HAP-1 (cell line): ENCODE results near the gene CTBP2.
A peak's percentile ranks its signal among the peaks of the same experiment; 100 is the strongest.

Experiments used
- DNase-seq, 2 experiments: peaks; one replicate each; pipeline ENCODE4 v3.0.0-alpha.2; 2016 to 2020; ENCODE audit warnings: low spot score in 2 of 2
- H3K27me3 ChIP-seq: fragments of 250-450 bp; sonication (Bioruptor Pico); 2 replicates; pipeline ENCODE4 v1.5.1; 2020; ENCODE audit warnings: low read depth, mild to moderate bottlenecking, moderate library complexity
- H3K36me3 ChIP-seq: fragments of 250-450 bp; sonication (Bioruptor Pico); replicated peaks from 2 replicates; pipeline ENCODE4 v1.5.1; 2020; ENCODE audit warnings: mild to moderate bottlenecking
- H3K4me1 ChIP-seq: fragments of 250-450 bp; sonication (Bioruptor Pico); 2 replicates; pipeline ENCODE4 v1.5.1; 2020; ENCODE audit warnings: mild to moderate bottlenecking
- H3K4me3 ChIP-seq: fragments of 250-450 bp; sonication (Bioruptor Pico); 2 replicates; pipeline ENCODE4 v1.5.1; 2020; ENCODE audit warnings: mild to moderate bottlenecking, moderate library complexity
- H3K9me3 ChIP-seq: fragments of 250-450 bp; sonication (Bioruptor Pico); 2 replicates; pipeline ENCODE4 v1.5.1; 2020; ENCODE audit warnings: mild to moderate bottlenecking, moderate library complexity
- in situ Hi-C: fragments of 300-500 bp; cut with MboI; formaldehyde crosslinking; loops from 3 replicates; pipeline ENCODE4 v1.14.3; 2020; ENCODE audit warnings: low sequenced_read_pairs, inconsistent platforms, mixed read lengths

Gene CTBP2

GRCh38 chr10:125159932-125160855 lies at the start of gene CTBP2:
CTBP2 (minus strand) TSS chr10:125160563.
- Histone ChIP-seq H3K27me3 (no peaks in the 10 kb centered on the region), H3K4me1 (peaks cover 35% of the 10 kb centered on the region), H3K4me3 (peak within 1 kb of the TSS; percentile 53), H3K9me3 (no peaks in the 10 kb centered on the region), H3K36me3 (no peaks in the 10 kb centered on the region; the same call in 1 of the 2 replicates)
- in situ Hi-C loops: loop anchor here (25.0 kb wide), 1 partner anchor 552 kb away; the partner anchor contains the start of gene EDRF1
- DNase-seq: peak; percentile 60 to 85

- H3K4me3 ChIP-seq: no peak overlapping the region
- no peaks in the 10 kb centered on the region for H3K9me3 ChIP-seq
- no peaks in the 10 kb centered on the region for H3K4me1 ChIP-seq
- DNase-seq: no peak
- in situ Hi-C loops: no loop called here
- no peaks in the 10 kb centered on the region for H3K27me3 ChIP-seq
- H3K36me3 ChIP-seq: no peaks in the 10 kb centered on the region
Measured at GRCh38 chr10:125209591-125210355, 49.4 kb upstream of the CTBP2 start.

- in situ Hi-C loops: no loop called here
Measured at GRCh38 chr10:125208854-125209565, 48.6 kb upstream of the CTBP2 start.

GRCh38 chr10:125206623-125207022 lies 46.3 kb upstream of the CTBP2 start:
- no peak overlapping the region for H3K4me3 ChIP-seq
- H3K4me1 ChIP-seq: no peaks in the 10 kb centered on the region
- in situ Hi-C loops: no loop called here
- no peaks in the 10 kb centered on the region for H3K36me3 ChIP-seq
- no peaks in the 10 kb centered on the region for H3K27me3 ChIP-seq
- no peak for DNase-seq
- H3K9me3 ChIP-seq: no peaks in the 10 kb centered on the region

More at GRCh38 chr10:125208854-125209565, 48.6 kb upstream of the CTBP2 start:
- Histone ChIP-seq H3K4me3 (no peak overlapping the region), H3K9me3 (no peaks in the 10 kb centered on the region), H3K27me3 (no peaks in the 10 kb centered on the region), H3K4me1 (no peaks in the 10 kb centered on the region), H3K36me3 (no peaks in the 10 kb centered on the region)
- DNase-seq: no peak

- DNase-seq: no peak
- in situ Hi-C loops: no loop called here
- Histone ChIP-seq H3K9me3 (no peaks in the 10 kb centered on the region), H3K27me3 (no peaks in the 10 kb centered on the region), H3K4me3 (no peak overlapping the region), H3K4me1 (no peaks in the 10 kb centered on the region), H3K36me3 (no peaks in the 10 kb centered on the region)
Measured at GRCh38 chr10:125205431-125205830, 45.1 kb upstream of the CTBP2 start.

- Histone ChIP-seq H3K36me3 (no peaks in the 10 kb centered on the region), H3K4me3 (no peak overlapping the region), H3K4me1 (no peaks in the 10 kb centered on the region), H3K9me3 (no peaks in the 10 kb centered on the region), H3K27me3 (0 out of 2 replicates have a peak, but pooled peaks cover 3% of the 10 kb centered on the region)
- no peak for DNase-seq
- in situ Hi-C loops: no loop called here
Measured at GRCh38 chr10:125204400-125204799, 44.0 kb upstream of the CTBP2 start.

- no peaks in the 10 kb centered on the region for H3K4me1 ChIP-seq
- H3K9me3 ChIP-seq: no peaks in the 10 kb centered on the region
- in situ Hi-C loops: no loop called here
- DNase-seq: no peak
- no peaks in the 10 kb centered on the region for H3K36me3 ChIP-seq
- H3K4me3 ChIP-seq: no peak overlapping the region
- 0 out of 2 replicates have a peak, but pooled peaks cover 3% of the 10 kb centered on the region for H3K27me3 ChIP-seq
Measured at GRCh38 chr10:125203186-125203800, 42.9 kb upstream of the CTBP2 start.

- H3K4me1 ChIP-seq: no peaks in the 10 kb centered on the region
- in situ Hi-C loops: no loop called here
- no peak overlapping the region for H3K4me3 ChIP-seq
Measured at GRCh38 chr10:125201791-125202622, 41.6 kb upstream of the CTBP2 start.

GRCh38 chr10:125201108-125201524 lies 40.8 kb upstream of the CTBP2 start:
- no peaks in the 10 kb centered on the region for H3K4me1 ChIP-seq
- no peak overlapping the region for H3K4me3 ChIP-seq
- H3K9me3 ChIP-seq: no peaks in the 10 kb centered on the region
- no peaks in the 10 kb centered on the region for H3K36me3 ChIP-seq
- H3K27me3 ChIP-seq: 0 out of 2 replicates have a peak, but pooled peaks cover 3% of the 10 kb centered on the region
- DNase-seq: no peak
- in situ Hi-C loops: no loop called here

More at GRCh38 chr10:125201791-125202622, 41.6 kb upstream of the CTBP2 start:
- DNase-seq: no peak
- no peaks in the 10 kb centered on the region for H3K9me3 ChIP-seq
- H3K36me3 ChIP-seq: no peaks in the 10 kb centered on the region
- 0 out of 2 replicates have a peak, but pooled peaks cover 3% of the 10 kb centered on the region for H3K27me3 ChIP-seq

- H3K4me3 ChIP-seq: no peak overlapping the region
- H3K9me3 ChIP-seq: no peaks in the 10 kb centered on the region
- no peak for DNase-seq
- H3K27me3 ChIP-seq: 0 out of 2 replicates have a peak, but pooled peaks cover 3% of the 10 kb centered on the region
- H3K4me1 ChIP-seq: no peaks in the 10 kb centered on the region
- no peaks in the 10 kb centered on the region for H3K36me3 ChIP-seq
- in situ Hi-C loops: no loop called here
Measured at GRCh38 chr10:125200396-125200795, 40.0 kb upstream of the CTBP2 start.

GRCh38 chr10:125199270-125199669 lies 38.9 kb upstream of the CTBP2 start:
- H3K4me1 ChIP-seq: no peaks in the 10 kb centered on the region
- H3K9me3 ChIP-seq: no peaks in the 10 kb centered on the region
- H3K27me3 ChIP-seq: 0 out of 2 replicates have a peak, but pooled peaks cover 3% of the 10 kb centered on the region
- no peak for DNase-seq
- no peaks in the 10 kb centered on the region for H3K36me3 ChIP-seq
- H3K4me3 ChIP-seq: no peak overlapping the region
- in situ Hi-C loops: no loop called here

- Histone ChIP-seq H3K4me1 (no peaks in the 10 kb centered on the region), H3K36me3 (no peaks in the 10 kb centered on the region), H3K9me3 (no peaks in the 10 kb centered on the region), H3K4me3 (no peak overlapping the region), H3K27me3 (no peaks in the 10 kb centered on the region)
- in situ Hi-C loops: no loop called here
- no peak for DNase-seq
Measured at GRCh38 chr10:125194814-125195213, 34.5 kb upstream of the CTBP2 start.
